Activated CD8-positive, alpha-beta T cell treated with anti-CD3 and anti-CD28 coated beads, Interleukin-2, amount 10 ng/mL, durations not matched to agents 7 days and 5 days (primary cell): Measurements from ENCODE around the gene C1GALT1C1. TPM values are rescaled to one million over a fixed set of nuclear protein-coding genes. Genes with fewer than 3 reads are reported as not detected.
"Not testable (repeated sequence)": the region's sequence is repeated elsewhere in the genome, so short reads cannot be mapped to it uniquely, and the experiment has no call there.

ENCODE experiments used
- ATAC-seq: fragments of 150-1000 bp; cut with Tn5 transposase; one replicate; pipeline ENCODE4 v1.10.0; 2021; ENCODE audit warnings: moderate library complexity
- CTCF ChIA-PET: fragments of 350-600 bp; sonication (Branson Sonifier 250); formaldehyde crosslinking; loops from one replicate; lab custom pipeline; 2021; ENCODE audit warnings: antibody characterized with exemption; lab: Charles Lee
- POLR2A ChIA-PET: fragments of 350-600 bp; sonication (Branson Sonifier 250); formaldehyde crosslinking; loops from one replicate; lab custom pipeline; 2021; ENCODE audit warnings: antibody characterized with exemption; lab: Charles Lee
- DNase-seq: peaks from one replicate; pipeline ENCODE4 v3.0.0-alpha.2; 2020
- H3K27ac Mint-ChIP-seq: one replicate; pipeline ENCODE4 v1.8.0; 2021; ENCODE audit warnings: mild to moderate bottlenecking, mixed read lengths
- H3K27me3 Mint-ChIP-seq: one replicate; pipeline ENCODE4 v1.8.0; 2021; ENCODE audit warnings: low read depth, mixed read lengths
- H3K36me3 Mint-ChIP-seq: one replicate; pipeline ENCODE4 v1.8.0; 2021; ENCODE audit warnings: low read depth, mixed read lengths
- H3K4me1 Mint-ChIP-seq: one replicate; pipeline ENCODE4 v1.8.0; 2021; ENCODE audit warnings: low read depth, mixed read lengths
- H3K4me3 Mint-ChIP-seq: one replicate; pipeline ENCODE4 v1.8.0; 2021; ENCODE audit warnings: mild to moderate bottlenecking, mixed read lengths
- H3K9me3 Mint-ChIP-seq: one replicate; pipeline ENCODE4 v1.8.0; 2022; ENCODE audit warnings: mixed read lengths; ENCODE audit not compliant: insufficient read depth
- total RNA-seq, 2 experiments: library from RNA; stranded (reverse); gene quantifications; one replicate each; pipeline ENCODE4 v1.2.3, GENCODE V29; 2021

The C1GALT1C1 gene
- total RNA-seq, 2 experiments from 2014 or later: 21.1 to 21.9 TPM

- DNase-seq, H3K27me3 Mint-ChIP-seq, CTCF ChIA-PET, H3K36me3 Mint-ChIP-seq, H3K4me1 Mint-ChIP-seq, ATAC-seq, H3K9me3 Mint-ChIP-seq, H3K4me3 Mint-ChIP-seq, H3K27ac Mint-ChIP-seq, POLR2A ChIA-PET: not testable (repeated sequence)
Observed at GRCh38 chrX:120652256-120652655, 22.4 kb upstream of the C1GALT1C1 start.

- ATAC-seq (no peak), DNase-seq (no peak)
- H3K9me3 Mint-ChIP-seq: no peaks in the 10 kb centered on the region
- no peaks in the 10 kb centered on the region for H3K27me3 Mint-ChIP-seq
- no peak overlapping the region for H3K27ac Mint-ChIP-seq
- no peaks in the 10 kb centered on the region for H3K36me3 Mint-ChIP-seq
- ChIA-PET CTCF (no interaction called here), POLR2A (no interaction called here)
- H3K4me3 Mint-ChIP-seq: no peak overlapping the region
- peaks cover 3% of the 10 kb centered on the region for H3K4me1 Mint-ChIP-seq
Observed at GRCh38 chrX:120647127-120647526, 17.3 kb upstream of the C1GALT1C1 start.

GRCh38 chrX:120642871-120643270, 13.0 kb upstream of the C1GALT1C1 start:
- H3K4me1 Mint-ChIP-seq: no peaks in the 10 kb centered on the region
- no peaks in the 10 kb centered on the region for H3K9me3 Mint-ChIP-seq
- ATAC-seq (no peak), DNase-seq (no peak)
- POLR2A ChIA-PET: no interaction called here
- H3K27ac Mint-ChIP-seq: no peak overlapping the region
- H3K27me3 Mint-ChIP-seq: no peaks in the 10 kb centered on the region
- H3K36me3 Mint-ChIP-seq: no peaks in the 10 kb centered on the region
- no peak overlapping the region for H3K4me3 Mint-ChIP-seq
- CTCF ChIA-PET: no interaction called here

- POLR2A ChIA-PET: no interaction called here
- no peak overlapping the region for H3K4me3 Mint-ChIP-seq
- no peaks in the 10 kb centered on the region for H3K27me3 Mint-ChIP-seq
- no peaks in the 10 kb centered on the region for H3K36me3 Mint-ChIP-seq
- no peaks in the 10 kb centered on the region for H3K9me3 Mint-ChIP-seq
- H3K27ac Mint-ChIP-seq: no peak overlapping the region
- DNase-seq (no peak), ATAC-seq (no peak)
- H3K4me1 Mint-ChIP-seq: no peaks in the 10 kb centered on the region
- CTCF ChIA-PET: no interaction called here
Observed at GRCh38 chrX:120638619-120639018, 8.8 kb upstream of the C1GALT1C1 start.

GRCh38 chrX:120625371-120625770, 4.5 kb downstream of the C1GALT1C1 start:
- DNase-seq: no peak
- ChIA-PET POLR2A (no interaction called here), CTCF (no interaction called here)
- no peak for ATAC-seq
- Mint-ChIP-seq H3K27me3 (no peaks in the 10 kb centered on the region), H3K4me3 (no peak overlapping the region), H3K4me1 (peaks cover 21% of the 10 kb centered on the region), H3K36me3 (peaks cover 36% of the 10 kb centered on the region), H3K27ac (no peak overlapping the region), H3K9me3 (no peaks in the 10 kb centered on the region)

- no peaks in the 10 kb centered on the region for H3K4me1 Mint-ChIP-seq
- H3K27me3 Mint-ChIP-seq: no peaks in the 10 kb centered on the region
- H3K9me3 Mint-ChIP-seq: no peaks in the 10 kb centered on the region
- POLR2A ChIA-PET: interaction anchor here (1.5 kb wide), 1 partner anchor 14 kb away, joined by 7 read pairs; the partner anchor contains the start of gene MCTS1
- ATAC-seq: no peak
- no peak for DNase-seq
- H3K27ac Mint-ChIP-seq: no peak overlapping the region
- H3K36me3 Mint-ChIP-seq: peaks cover 40% of the 10 kb centered on the region
- no peak overlapping the region for H3K4me3 Mint-ChIP-seq
- CTCF ChIA-PET: interaction anchor here (1.2 kb wide), 1 partner anchor 9 kb away, joined by 3 read pairs; no protein-coding TSS in a partner anchor
Observed at GRCh38 chrX:120617996-120618630, 11.7 kb downstream of the C1GALT1C1 start.

- ATAC-seq: no peak
- no peak overlapping the region for H3K4me3 Mint-ChIP-seq
- no peaks in the 10 kb centered on the region for H3K4me1 Mint-ChIP-seq
- ChIA-PET CTCF (no interaction called here), POLR2A (interaction anchor here (2.6 kb wide), 1 partner anchor 11 kb away, joined by 6 read pairs; the partner anchor contains the start of gene MCTS1)
- no peak overlapping the region for H3K27ac Mint-ChIP-seq
- H3K27me3 Mint-ChIP-seq: no peaks in the 10 kb centered on the region
- peaks cover 39% of the 10 kb centered on the region for H3K36me3 Mint-ChIP-seq
- DNase-seq: no peak
- H3K9me3 Mint-ChIP-seq: no peaks in the 10 kb centered on the region
Observed at GRCh38 chrX:120614816-120615215, 15.0 kb downstream of the C1GALT1C1 start.

GRCh38 chrX:120612086-120612485, 17.8 kb downstream of the C1GALT1C1 start:
- H3K36me3 Mint-ChIP-seq: peaks cover 45% of the 10 kb centered on the region
- ATAC-seq: no peak
- CTCF ChIA-PET: no interaction called here

GRCh38 chrX:120604361-120604782, 25.5 kb downstream of the C1GALT1C1 start:
- no peaks in the 10 kb centered on the region for H3K27me3 Mint-ChIP-seq
- DNase-seq (peak; percentile 54), ATAC-seq (peak; percentile 66)
- ChIA-PET POLR2A (interaction anchor here (0.6 to 3.0 kb wide), 15 partner anchors 9 to 354 kb away, joined by 3 to 47 read pairs (median 6); partner anchors contain the start of genes C1GALT1C1, CUL4B and ZBTB33), CTCF (interaction anchor here (1.4 to 3.1 kb wide), 3 partner anchors 37 to 93 kb away, joined by 3 to 19 read pairs (median 6); partner anchors contain the start of gene CUL4B)
- peak overlapping the region; percentile 99 for H3K27ac Mint-ChIP-seq
- H3K9me3 Mint-ChIP-seq: no peaks in the 10 kb centered on the region
- H3K4me1 Mint-ChIP-seq: peaks cover 8% of the 10 kb centered on the region
- peak overlapping the region; percentile 95 for H3K4me3 Mint-ChIP-seq
- peaks cover 15% of the 10 kb centered on the region for H3K36me3 Mint-ChIP-seq

More at GRCh38 chrX:120612086-120612485, 17.8 kb downstream of the C1GALT1C1 start:
- no peaks in the 10 kb centered on the region for H3K27me3 Mint-ChIP-seq
- no peaks in the 10 kb centered on the region for H3K9me3 Mint-ChIP-seq
- H3K4me1 Mint-ChIP-seq: peaks cover 3% of the 10 kb centered on the region
- POLR2A ChIA-PET: no interaction called here
- no peak overlapping the region for H3K4me3 Mint-ChIP-seq
- H3K27ac Mint-ChIP-seq: no peak overlapping the region
- no peak for DNase-seq

- DNase-seq: peak; percentile 91
- H3K4me3 Mint-ChIP-seq: peak within 1 kb of the TSS; percentile 95
- peak; percentile 99 for ATAC-seq
- H3K36me3 Mint-ChIP-seq: peaks cover 12% of the 10 kb centered on the region
- CTCF ChIA-PET: interaction anchor here (1.4 to 3.1 kb wide), 3 partner anchors 37 to 93 kb away, joined by 3 to 19 read pairs (median 6); partner anchors contain the start of gene CUL4B
- no peaks in the 10 kb centered on the region for H3K27me3 Mint-ChIP-seq
- no peaks in the 10 kb centered on the region for H3K9me3 Mint-ChIP-seq
- H3K27ac Mint-ChIP-seq: peak within 1 kb of the TSS; percentile 99
- POLR2A ChIA-PET: interaction anchor here (0.6 to 3.0 kb wide), 16 partner anchors 10 to 353 kb away, joined by 3 to 47 read pairs (median 6); partner anchors contain the start of genes C1GALT1C1, CUL4B and ZBTB33
- peaks cover 8% of the 10 kb centered on the region for H3K4me1 Mint-ChIP-seq
Observed at GRCh38 chrX:120603707-120604360, 26.0 kb downstream of the C1GALT1C1 start, which contains the start of gene MCTS1. Gene MCTS1, plus strand, starts transcription at chrX:120604101. Its CDS starts 136 bp downstream, at chrX:120604237.

GRCh38 chrX:120585702-120586101, 44.2 kb downstream of the C1GALT1C1 start:
- no peaks in the 10 kb centered on the region for H3K36me3 Mint-ChIP-seq
- H3K4me1 Mint-ChIP-seq: peaks cover 2% of the 10 kb centered on the region
- no peak overlapping the region for H3K4me3 Mint-ChIP-seq
- ATAC-seq (no peak), DNase-seq (no peak)
- peaks cover 10% of the 10 kb centered on the region for H3K27me3 Mint-ChIP-seq
- no peaks in the 10 kb centered on the region for H3K9me3 Mint-ChIP-seq
- CTCF ChIA-PET: no interaction called here
- POLR2A ChIA-PET: no interaction called here
- H3K27ac Mint-ChIP-seq: no peak overlapping the region
